SH-SY5Y (cell line): ENCODE results near the gene SPON2.

Source experiments
- GATA2 ChIP-seq: IDR thresholded peaks from 2 replicates; pipeline ENCODE4 v1.6.1; 2011; ENCODE audit warnings: mild to moderate bottlenecking, low read depth, low read length
- GATA3 ChIP-seq: IDR thresholded peaks from 2 replicates; pipeline ENCODE4 v1.6.1; 2011; ENCODE audit warnings: low read depth, mild to moderate bottlenecking, low read length, moderate library complexity

- TF ChIP-seq GATA2 (no peak), GATA3 (no peak)
Observed at GRCh38 chr4:1126506-1126905, 45.9 kb downstream of the SPON2 start.
